ENCODE results near the gene KDR.

- TF ChIP-seq CTCF (IDR thresholded peaks at IDR 0.05) (no peak), POLR2AphosphoS5 (IDR thresholded peaks at IDR 0.05) (no peak), POLR2A (IDR thresholded peaks at IDR 0.05) (no peak)
These were observed 45.8 kb downstream of the KDR start for GRCh38 chr4:55079451-55080173.
